Kidney (tissue), 14 donors: ENCODE measurements around the gene ZBTB21. TPM values are rescaled to one million over a fixed set of nuclear protein-coding genes. Genes with fewer than 3 reads are reported as not detected.

Experiments
- DNase-seq, 5 donors: peaks; one replicate each; pipeline ENCODE4 v3.0.0-alpha.2; 2013 to 2020
- FAIRE-seq: peaks from 2 replicates; lab custom pipeline; 2012; peaks lifted over from hg19 to GRCh38; lab: Jason Lieb, UNC
- H3K27ac ChIP-seq, 2 donors: one replicate each; pipeline ENCODE4 v1.7.0; 2013; ENCODE audit warnings: low read depth in 2 of 2, low read length in 2 of 2, inconsistent platforms in 1 of 2
- H3K27me3 ChIP-seq: one replicate; pipeline ENCODE4 v1.7.1; 2013; ENCODE audit warnings: low read length, inconsistent platforms; ENCODE audit not compliant: control insufficient read depth, insufficient read depth
- H3K36me3 ChIP-seq, 3 donors: one replicate each; pipeline versions ENCODE4 v1.7.0 to v1.7.1; 2013; ENCODE audit warnings: low read length in 3 of 3, control low read depth in 1 of 3, inconsistent platforms in 1 of 3; ENCODE audit not compliant: insufficient read depth in 3 of 3, control insufficient read depth in 2 of 3
- H3K4me1 ChIP-seq, 3 donors: one replicate each; pipeline versions ENCODE4 v1.7.0 to v1.7.1; 2013; ENCODE audit warnings: low read length in 3 of 3, inconsistent platforms in 1 of 3, low read depth in 1 of 3; ENCODE audit not compliant: control insufficient read depth in 2 of 3, insufficient read depth in 2 of 3
- H3K4me3 ChIP-seq, 3 donors: one replicate each; pipeline versions ENCODE4 v1.7.0 to v1.8.1; 2013; ENCODE audit warnings: low read length in 3 of 3, control low read depth in 1 of 3, inconsistent platforms in 1 of 3
- H3K9ac ChIP-seq, 3 donors: one replicate each; pipeline versions ENCODE4 v1.7.0 to v1.7.1; 2013; ENCODE audit warnings: low read length in 3 of 3, control low read depth in 1 of 3, inconsistent platforms in 1 of 3
- H3K9me3 ChIP-seq, 3 donors: one replicate each; pipeline versions ENCODE4 v1.7.0 to v1.7.1; 2013; ENCODE audit warnings: low read length in 3 of 3, control low read depth in 1 of 3, inconsistent platforms in 1 of 3; ENCODE audit not compliant: control insufficient read depth in 2 of 3, insufficient read depth in 1 of 3
- intact Hi-C: fragments of 100-400 bp; cut with DNase I; formaldehyde crosslinking; loops from one replicate; pipeline ENCODE4 v1.11.1; 2022
- polyA plus RNA-seq: library from polyadenylated mRNA; stranded (reverse); fragments of 350-450 nt; fragmentation: Illumina TruSeq; extraction: RNeasy Lipid Tissue Mini Kit (QIAGEN cat#74804); gene quantifications from one replicate; pipeline ENCODE4 v1.2.3, GENCODE V29; 2014; ENCODE audit warnings: low read depth, low replicate concordance; ENCODE audit not compliant: insufficient read depth
- total RNA-seq: library from RNA; stranded (reverse); fragmentation: NEBNext Ultra II Directional; extraction: Animal tissue kit (Norgen Biotek cat#: 25700); gene quantifications from one replicate; pipeline ENCODE4 v1.2.1, GENCODE V29; 2021
- TF ChIP-seq, protein P1 (sequence below): IDR thresholded peaks from 3 replicates; pipeline ENCODE4 v1.5.1; 2012; ENCODE audit warnings: mild to moderate bottlenecking, moderate library complexity, borderline replicate concordance; ENCODE audit not compliant: insufficient read depth; ENCODE audit errors: extremely low read depth
- donor health status: control.
- donor health status: control.
- donor health status: control.
- donor health status: control.
- donor health status: control.
- donor health status: DM: yes; HTN: yes; CAD: no.
- donor health status: Normal renal cell carcinoma (clear cell type).

The ZBTB21 gene
- total and polyA plus RNA-seq, 2 donors from 2014 or later, result 2.3 to 16.0 TPM

DNA sequence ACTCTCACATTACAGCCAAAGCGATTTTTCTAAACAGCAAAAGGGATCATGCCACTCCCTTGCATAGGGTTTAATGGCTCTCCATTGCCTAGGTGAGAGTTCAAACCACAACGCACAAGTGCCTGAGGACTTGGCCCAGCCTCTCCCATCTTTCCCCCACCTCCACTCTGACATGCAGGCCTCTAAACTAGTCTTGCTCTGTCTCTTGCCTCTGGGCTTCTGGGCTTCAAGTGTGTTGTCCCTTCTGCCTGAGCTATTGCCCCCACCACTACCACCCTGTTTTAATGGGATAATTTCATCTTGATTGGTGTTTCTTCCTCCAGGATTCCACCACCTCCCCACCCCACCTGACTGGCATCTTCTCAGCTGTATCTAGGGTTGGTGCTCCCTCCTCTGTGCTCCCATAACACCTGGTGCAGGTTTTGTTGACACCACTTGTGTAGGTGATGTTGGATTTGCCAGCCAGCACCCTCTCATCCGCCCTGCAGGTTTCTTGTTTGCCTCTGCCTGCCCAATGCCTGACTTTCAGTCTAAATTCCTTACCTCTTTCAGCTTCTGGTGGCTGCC lies 2.7 kb upstream of the ZBTB21 start:
- no peak for DNase-seq
- intact Hi-C loops, result loop anchor here (10.0 kb wide), 1 partner anchor 92 kb away; no protein-coding TSS in a partner anchor
- Histone ChIP-seq H3K4me3 (no peak overlapping the region), H3K36me3 (no peaks in the 10 kb centered on the region), H3K27me3 (no peaks in the 10 kb centered on the region), H3K9ac (no peak overlapping the region), H3K4me1 (peaks cover 0 to 5% (median 2%) of the 10 kb centered on the region in 3 donors), H3K9me3 (no peaks in the 10 kb centered on the region), H3K27ac (no peak overlapping the region)
- TF ChIP-seq, protein P1, sequence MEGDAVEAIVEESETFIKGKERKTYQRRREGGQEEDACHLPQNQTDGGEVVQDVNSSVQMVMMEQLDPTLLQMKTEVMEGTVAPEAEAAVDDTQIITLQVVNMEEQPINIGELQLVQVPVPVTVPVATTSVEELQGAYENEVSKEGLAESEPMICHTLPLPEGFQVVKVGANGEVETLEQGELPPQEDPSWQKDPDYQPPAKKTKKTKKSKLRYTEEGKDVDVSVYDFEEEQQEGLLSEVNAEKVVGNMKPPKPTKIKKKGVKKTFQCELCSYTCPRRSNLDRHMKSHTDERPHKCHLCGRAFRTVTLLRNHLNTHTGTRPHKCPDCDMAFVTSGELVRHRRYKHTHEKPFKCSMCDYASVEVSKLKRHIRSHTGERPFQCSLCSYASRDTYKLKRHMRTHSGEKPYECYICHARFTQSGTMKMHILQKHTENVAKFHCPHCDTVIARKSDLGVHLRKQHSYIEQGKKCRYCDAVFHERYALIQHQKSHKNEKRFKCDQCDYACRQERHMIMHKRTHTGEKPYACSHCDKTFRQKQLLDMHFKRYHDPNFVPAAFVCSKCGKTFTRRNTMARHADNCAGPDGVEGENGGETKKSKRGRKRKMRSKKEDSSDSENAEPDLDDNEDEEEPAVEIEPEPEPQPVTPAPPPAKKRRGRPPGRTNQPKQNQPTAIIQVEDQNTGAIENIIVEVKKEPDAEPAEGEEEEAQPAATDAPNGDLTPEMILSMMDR, result no peak
- FAIRE-seq, result no peak

DNA sequence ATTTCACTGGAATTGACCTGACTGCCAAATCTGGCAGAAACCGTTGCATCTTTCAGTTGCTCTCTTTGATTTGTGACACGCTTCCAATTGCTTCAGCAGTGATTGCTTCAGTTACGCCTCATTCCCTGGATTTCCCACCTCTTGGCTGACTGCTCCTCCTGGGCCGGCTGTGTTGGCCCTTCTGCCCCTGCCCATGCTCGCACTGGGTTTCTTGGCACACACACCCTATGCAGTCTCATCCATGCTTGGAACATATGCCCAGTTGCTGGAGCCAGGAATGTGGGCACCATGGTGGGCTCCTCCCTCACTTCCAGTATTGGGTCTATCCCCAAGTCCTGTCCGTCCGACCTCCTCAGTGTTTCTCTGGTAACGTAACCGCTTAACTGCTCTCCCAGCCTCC lies 2.2 kb upstream of the ZBTB21 start:
- intact Hi-C loops, result loop anchor here (10.0 kb wide), 1 partner anchor 92 kb away; no protein-coding TSS in a partner anchor
- Histone ChIP-seq H3K36me3 (peaks cover 0 to 3% (median 0%) of the 10 kb centered on the region in 3 donors), H3K9ac (no peak overlapping the region), H3K27ac (no peak overlapping the region), H3K9me3 (no peaks in the 10 kb centered on the region), H3K4me3 (no peak overlapping the region), H3K27me3 (no peaks in the 10 kb centered on the region), H3K4me1 (peaks cover 0 to 5% (median 2%) of the 10 kb centered on the region in 3 donors)
- FAIRE-seq (no peak), DNase-seq (peak in 3 of 5 donors; percentile 42 to 52 (median 42))
- TF ChIP-seq, protein P1, result no peak

DNA sequence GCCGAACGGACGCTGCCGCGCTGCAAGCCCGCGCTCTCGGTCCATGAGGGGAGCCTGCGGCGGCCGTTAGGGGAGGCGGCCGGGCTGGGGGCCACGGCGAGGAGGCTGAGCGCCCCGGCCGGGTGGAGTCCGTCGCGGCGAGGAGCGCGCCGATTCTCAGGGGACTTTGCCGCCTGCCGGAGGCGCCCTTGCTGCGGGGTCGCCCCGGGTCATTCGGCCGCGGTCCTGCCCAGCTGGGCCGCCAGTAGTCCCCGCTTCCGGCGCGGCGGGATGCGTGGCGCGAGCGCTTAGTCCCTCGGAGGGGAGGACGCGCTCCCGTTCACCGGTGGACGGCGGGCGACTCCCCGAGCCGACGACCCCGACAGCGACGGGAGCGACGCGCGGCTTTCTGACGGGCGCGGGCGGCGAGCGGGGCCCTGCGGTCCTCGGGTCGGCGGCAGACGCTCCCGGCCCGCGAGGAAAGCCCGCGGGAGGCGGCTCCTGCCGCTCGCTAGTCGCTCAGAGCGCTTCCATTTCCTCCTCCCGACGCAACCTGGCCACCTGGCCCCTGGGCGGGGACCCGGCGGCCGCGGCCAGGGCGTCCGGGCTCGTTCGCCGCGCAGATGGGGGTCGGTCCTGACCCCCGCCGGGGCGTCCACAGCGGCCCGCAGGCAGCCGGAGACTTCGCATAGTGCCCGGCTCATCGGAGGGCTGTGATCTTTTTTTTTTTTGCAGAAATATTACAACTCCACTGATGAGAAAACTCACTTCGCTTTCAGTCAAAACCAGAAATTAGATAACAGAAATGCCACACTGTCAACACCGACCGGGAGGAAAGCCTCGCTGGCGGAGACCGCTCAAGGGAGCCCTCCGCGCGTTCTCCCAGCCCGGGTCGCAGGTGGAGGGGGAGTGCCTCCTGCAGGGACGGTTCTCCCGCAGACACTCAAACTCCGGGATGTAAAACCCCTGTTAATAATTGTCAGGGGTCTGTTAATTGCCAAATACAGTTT lies 641 bp upstream of the ZBTB21 start:
- intact Hi-C loops, result loop anchor here (10.0 kb wide), 1 partner anchor 94 kb away; no protein-coding TSS in a partner anchor
- peak; percentile 55 to 89 (median 64) for DNase-seq

More for the DNA sequence above, 641 bp upstream of the ZBTB21 start:
- Histone ChIP-seq H3K9ac (peak overlapping the region in 2 of 3 donors; percentile 39 to 60), H3K27me3 (no peaks in the 10 kb centered on the region), H3K36me3 (peaks cover 0 to 3% (median 0%) of the 10 kb centered on the region in 3 donors), H3K27ac (peak overlapping the region; percentile 85 to 98), H3K4me1 (peaks cover 0 to 5% (median 2%) of the 10 kb centered on the region in 3 donors), H3K9me3 (no peaks in the 10 kb centered on the region), H3K4me3 (peak overlapping the region in 2 of 3 donors; percentile 46 to 63)
- TF ChIP-seq, protein P1, result peak; percentile 9
- no peak for FAIRE-seq
